ENCODE results near the gene LALBA.
"Not testable (repeated sequence)": the region's sequence is repeated elsewhere in the genome, so short reads cannot be mapped to it uniquely, and the experiment has no call there.

Gene LALBA

DNA sequence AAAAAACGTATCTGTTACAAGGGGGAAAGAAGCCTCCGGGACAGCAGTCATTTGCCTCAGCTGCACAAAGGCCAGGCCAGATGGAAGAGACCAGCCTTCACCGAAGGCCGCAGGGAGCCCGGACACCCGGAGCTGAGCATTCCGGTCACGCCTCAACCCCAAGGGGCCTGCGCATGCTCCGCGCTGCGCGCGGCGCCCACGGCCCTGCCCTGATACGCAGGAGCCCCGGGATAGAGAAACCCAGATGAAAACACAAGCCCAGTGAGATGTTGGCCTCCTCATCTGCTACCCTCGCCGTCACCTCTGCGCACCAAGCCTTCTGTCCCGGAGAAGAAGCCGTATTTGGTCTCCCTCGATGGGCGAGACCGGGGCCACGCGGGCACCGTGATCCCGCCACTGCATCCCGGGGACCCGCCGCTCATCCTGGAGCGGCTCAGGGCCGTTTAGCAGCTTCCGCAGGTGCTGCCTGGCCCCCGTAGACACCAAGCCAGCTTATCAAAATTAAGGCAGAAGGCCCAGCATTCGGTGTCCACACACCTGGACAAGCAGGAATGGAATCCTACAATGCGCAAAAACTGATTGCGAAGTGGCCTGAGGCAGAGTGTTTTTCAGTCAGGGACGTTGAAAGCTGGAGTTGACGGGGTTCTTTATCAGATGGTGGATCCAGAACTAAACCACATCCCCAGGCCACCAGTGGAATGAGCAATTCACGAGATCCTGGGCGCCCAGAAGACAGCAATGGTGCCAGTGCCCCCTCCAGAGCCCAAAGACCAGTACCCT is 41.8 kb downstream of the LALBA start:
- DNase-seq: no peak

DNA sequence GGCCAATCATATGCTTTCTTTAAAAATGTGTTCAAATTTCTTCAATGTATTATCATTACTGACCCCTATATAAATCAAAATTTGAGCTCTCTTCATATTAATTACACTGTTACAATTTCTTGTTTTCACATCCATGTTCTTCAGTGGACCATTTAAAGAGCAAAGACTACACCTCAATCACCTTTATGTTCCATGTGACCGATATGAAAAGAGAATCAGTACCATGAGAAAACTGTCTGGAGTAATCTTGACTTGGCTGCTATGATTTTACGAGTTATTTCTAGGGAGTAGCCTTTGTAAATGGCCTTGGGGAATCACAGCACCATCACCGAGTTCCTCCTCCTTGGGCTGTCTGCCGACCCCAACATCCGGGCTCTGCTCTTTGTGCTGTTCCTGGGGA is 44.5 kb downstream of the LALBA start, which contains the start of gene OR8S1:
Gene OR8S1, plus strand, starts transcription at position 301 of the 400 bp plus-strand sequence. Its CDS starts 0 bp downstream, at position 301.
- DNase-seq: no peak

DNA sequence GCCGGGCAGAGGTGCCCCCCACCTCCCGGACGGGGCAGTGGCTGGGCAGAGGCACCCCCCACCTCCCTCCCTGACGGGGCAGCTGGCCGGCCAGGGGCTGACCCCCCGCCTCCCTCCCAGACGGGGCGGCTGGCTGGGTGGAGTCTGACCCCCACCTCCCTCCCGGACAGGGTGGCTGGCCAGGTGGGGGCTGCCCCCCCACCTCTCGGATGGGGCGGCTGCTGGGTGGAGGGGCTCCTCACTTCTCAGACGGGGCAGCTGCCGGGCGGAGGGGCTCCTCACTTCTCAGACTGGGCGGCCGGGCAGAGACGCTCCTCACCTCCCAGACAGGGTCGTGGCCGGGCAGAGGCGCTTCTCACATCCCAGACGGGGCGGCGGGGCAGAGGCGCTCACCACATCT is 49.5 kb downstream of the LALBA start:
- not testable (repeated sequence) for DNase-seq

Data from cortex of kidney (tissue), 1 donor.